Measurements from ENCODE around the gene TPPP3.

TPPP3 gene

DNA sequence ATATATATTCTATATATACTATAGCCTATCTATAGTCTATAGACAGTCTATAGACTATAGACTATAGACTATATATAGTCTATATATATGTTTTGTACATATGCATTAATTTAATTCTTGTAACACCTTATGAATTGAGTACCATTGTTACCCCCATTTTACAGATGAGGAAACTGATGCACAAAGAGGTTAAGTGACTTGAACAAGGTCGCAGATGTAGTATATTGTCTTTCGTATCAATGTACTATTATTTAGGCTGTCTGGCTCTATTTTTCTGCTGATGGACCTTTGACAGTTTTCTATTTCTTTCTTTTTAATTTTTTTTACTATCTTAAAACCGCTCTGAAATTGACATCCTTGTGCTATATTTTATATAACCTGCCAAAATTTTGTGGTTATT lies 52.0 kb downstream of the TPPP3 start:
- TF ChIP-seq EP300 (IDR thresholded peaks at IDR 0.05; ENCODE audit: borderline replicate concordance) = no peak
- no peak for TF ChIP-seq ZBTB7A (IDR thresholded peaks at IDR 0.05; ENCODE audit: low read depth)
- TF ChIP-seq YY1 (IDR thresholded peaks at IDR 0.05; ENCODE audit: low read depth) = no peak
- TF ChIP-seq REST (IDR thresholded peaks at IDR 0.05; ENCODE audit: low read depth) = no peak
- no peak for TF ChIP-seq CEBPB (IDR thresholded peaks at IDR 0.05)
- TF ChIP-seq, protein P1, sequence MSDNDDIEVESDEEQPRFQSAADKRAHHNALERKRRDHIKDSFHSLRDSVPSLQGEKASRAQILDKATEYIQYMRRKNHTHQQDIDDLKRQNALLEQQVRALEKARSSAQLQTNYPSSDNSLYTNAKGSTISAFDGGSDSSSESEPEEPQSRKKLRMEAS (IDR thresholded peaks at IDR 0.05) = no peak

All from Ishikawa (cell line).